GM18511 (cell line): ENCODE results near the gene C1orf116.

Experiments used
- ATAC-seq: cut with Tn5 transposase; IDR thresholded peaks from one replicate; pipeline ENCODE4 v1.9.1; 2021; ENCODE audit warnings: mild to moderate bottlenecking, moderate library complexity; ENCODE audit not compliant: unreplicated experiment

The C1orf116 gene

GRCh38 chr1:207000651-207001291 lies 31.8 kb downstream of the C1orf116 start:
- ATAC-seq, result no peak

GRCh38 chr1:206998816-206999215 lies 33.7 kb downstream of the C1orf116 start:
- ATAC-seq, result no peak

- no peak for ATAC-seq
These were observed 39.8 kb downstream of the C1orf116 start for GRCh38 chr1:206992790-206993189.

- ATAC-seq, result no peak
These were observed 44.7 kb downstream of the C1orf116 start for GRCh38 chr1:206987873-206988272.

- no peak for ATAC-seq
These were observed 45.7 kb downstream of the C1orf116 start for GRCh38 chr1:206986885-206987284.

- ATAC-seq, result no peak
These were observed 46.2 kb downstream of the C1orf116 start for GRCh38 chr1:206986402-206986801.

GRCh38 chr1:206985162-206985749 lies 47.3 kb downstream of the C1orf116 start:
- no peak for ATAC-seq

- ATAC-seq, result peak; percentile 70
These were observed 50.3 kb downstream of the C1orf116 start for GRCh38 chr1:206982216-206982615.

- no peak for ATAC-seq
These were observed 53.0 kb downstream of the C1orf116 start for GRCh38 chr1:206979379-206980043.

- no peak for ATAC-seq
These were observed 54.3 kb downstream of the C1orf116 start for GRCh38 chr1:206978259-206978658.

GRCh38 chr1:206975306-206975705 lies 57.2 kb downstream of the C1orf116 start:
- ATAC-seq, result no peak

- no peak for ATAC-seq
These were observed 58.4 kb downstream of the C1orf116 start for GRCh38 chr1:206974140-206974539.

GRCh38 chr1:206972728-206973127 lies 59.8 kb downstream of the C1orf116 start:
- no peak for ATAC-seq

- peak; percentile 68 for ATAC-seq
These were observed 61.4 kb downstream of the C1orf116 start for GRCh38 chr1:206971029-206971655.

- no peak for ATAC-seq
These were observed 62.1 kb downstream of the C1orf116 start, which contains the start of gene FCAMR for GRCh38 chr1:206970446-206970845. Gene FCAMR (minus strand): TSS chr1:206970460. CDS start chr1:206970125, 335 bp downstream.

- no peak for ATAC-seq
These were observed 63.5 kb downstream of the C1orf116 start for GRCh38 chr1:206969090-206969489.
